ENCODE results near the gene PRPF19.

PRPF19 gene

GRCh38 chr11:60905551-60906113, 753 bp downstream of the PRPF19 start:
- no peak for DNase-seq (ENCODE audit: low read depth in 3 of 3)

GRCh38 chr11:60905047-60905446, 1.3 kb downstream of the PRPF19 start:
- DNase-seq (ENCODE audit: low read depth in 3 of 3): no peak

- no peak for DNase-seq (ENCODE audit: low read depth in 3 of 3)
Observed at GRCh38 chr11:60902625-60903024, 3.8 kb downstream of the PRPF19 start.

- DNase-seq (ENCODE audit: low read depth in 3 of 3): no peak
Observed at GRCh38 chr11:60900673-60901404, 5.5 kb downstream of the PRPF19 start.

- no peak for DNase-seq (ENCODE audit: low read depth in 3 of 3)
Observed at GRCh38 chr11:60899977-60900376, 6.4 kb downstream of the PRPF19 start.

- DNase-seq (ENCODE audit: low read depth in 3 of 3): no peak
Observed at GRCh38 chr11:60899046-60899936, 7.1 kb downstream of the PRPF19 start.

DNA sequence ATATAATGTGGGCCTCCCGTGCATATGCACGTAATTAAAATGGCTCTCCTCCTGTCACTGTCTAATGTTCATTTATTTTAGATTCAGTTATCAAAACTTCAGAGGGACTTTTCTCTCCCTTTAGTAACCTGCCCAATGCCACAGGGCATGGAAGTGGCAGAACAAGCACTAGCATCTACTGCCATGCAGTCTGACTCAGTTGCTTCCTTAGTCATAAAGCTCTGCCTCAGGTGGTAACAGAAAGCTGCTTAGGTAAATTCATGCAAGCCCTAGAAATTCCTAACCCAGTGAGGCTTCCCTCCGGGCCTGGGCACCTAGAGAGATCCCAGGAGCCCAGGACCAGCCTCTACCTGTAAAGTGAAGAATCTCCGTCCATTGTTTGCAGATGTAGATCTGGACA, 8.9 kb downstream of the PRPF19 start:
- no peak for DNase-seq (ENCODE audit: low read depth in 3 of 3)

- no peak for DNase-seq (ENCODE audit: low read depth in 3 of 3)
Observed at GRCh38 chr11:60895687-60896086, 10.7 kb downstream of the PRPF19 start.

DNA sequence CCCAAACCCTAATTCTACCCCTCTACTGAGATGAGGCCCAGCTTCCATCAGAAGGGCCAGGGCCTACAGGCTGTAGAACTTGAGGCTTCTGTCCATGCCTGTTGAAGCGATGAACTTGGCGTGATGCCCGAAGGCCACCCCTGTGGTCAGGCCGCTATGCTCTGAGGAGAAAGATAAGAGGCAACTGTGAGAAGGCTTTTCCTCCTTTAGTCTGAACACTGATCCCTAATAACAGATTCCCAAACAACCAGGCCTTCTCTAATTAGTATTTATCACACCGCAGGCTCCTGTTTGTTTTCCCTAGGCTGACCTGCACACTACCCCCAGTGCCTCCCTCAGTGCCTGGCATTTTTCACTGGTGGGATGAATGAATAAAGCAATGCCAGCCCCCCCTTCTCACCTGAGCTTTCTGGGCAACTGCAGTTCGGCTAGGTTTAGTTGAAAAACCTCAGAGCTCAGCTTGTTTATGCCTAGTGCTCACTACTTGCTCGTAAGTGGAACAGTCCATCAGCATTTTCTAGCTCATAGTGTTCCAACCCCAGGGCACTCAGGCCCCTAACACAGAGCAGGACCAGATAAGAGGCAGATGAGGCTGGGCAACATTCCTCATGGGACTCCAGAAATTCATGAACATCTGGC, 15.2 kb downstream of the PRPF19 start:
- no peak for DNase-seq (ENCODE audit: low read depth in 3 of 3)

DNA sequence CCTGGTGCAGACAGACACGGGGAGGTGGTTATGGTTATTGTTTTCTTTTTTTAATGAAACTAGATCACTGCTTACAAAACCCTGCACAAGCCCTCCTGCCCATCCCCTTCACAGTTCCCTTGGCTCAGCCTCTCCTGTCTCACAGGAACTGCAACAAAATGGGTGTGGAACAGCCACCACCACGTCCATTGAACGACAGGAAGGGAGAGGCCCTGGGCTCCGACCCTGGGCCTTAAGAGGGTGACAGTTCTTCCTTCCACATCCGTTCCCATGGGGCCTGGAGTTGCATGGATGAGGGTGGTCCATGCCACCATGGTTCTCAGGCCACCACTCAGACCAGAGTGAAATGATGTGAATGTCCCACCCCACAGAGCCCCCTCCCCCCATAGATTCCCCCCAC, 15.7 kb downstream of the PRPF19 start:
- DNase-seq (ENCODE audit: low read depth in 3 of 3): no peak

- no peak for DNase-seq (ENCODE audit: low read depth in 3 of 3)
Observed at GRCh38 chr11:60889869-60890311, 16.5 kb downstream of the PRPF19 start.

GRCh38 chr11:60887556-60887955, 18.8 kb downstream of the PRPF19 start:
- no peak for DNase-seq (ENCODE audit: low read depth in 3 of 3)

DNA sequence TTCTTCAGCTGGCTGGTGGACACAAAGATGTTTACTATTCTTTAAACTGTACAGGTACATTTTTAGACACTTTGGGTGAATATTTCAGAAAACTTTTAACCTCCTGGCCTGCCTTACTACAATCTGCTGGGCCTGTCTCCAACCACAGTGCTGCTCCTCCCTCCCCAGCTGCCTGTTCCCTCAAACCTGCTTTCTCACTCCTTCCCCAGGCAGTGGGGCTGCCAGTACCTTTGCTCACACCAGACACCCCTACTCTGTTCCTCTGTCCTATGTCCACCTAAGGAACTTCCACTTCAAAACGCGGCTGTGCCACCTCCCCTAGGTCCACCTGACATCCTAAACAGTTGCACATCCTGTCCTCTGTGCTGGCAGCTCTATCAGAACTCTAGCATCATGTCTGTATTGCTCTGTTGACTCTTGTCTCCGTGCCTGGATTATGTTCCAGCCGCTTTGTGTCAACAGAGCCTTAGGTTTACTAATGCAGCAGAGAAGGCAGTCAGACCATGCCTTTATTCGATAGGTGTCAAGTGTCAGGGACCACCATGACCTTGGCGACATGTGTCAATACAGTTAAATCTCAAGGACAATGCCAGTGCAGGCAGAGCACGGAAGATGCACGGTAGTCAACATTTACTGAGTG, 25.6 kb downstream of the PRPF19 start:
- no peak for DNase-seq (ENCODE audit: low read depth in 3 of 3)

- DNase-seq (ENCODE audit: low read depth in 3 of 3): no peak
Observed at GRCh38 chr11:60879971-60880588, 26.3 kb downstream of the PRPF19 start.

DNA sequence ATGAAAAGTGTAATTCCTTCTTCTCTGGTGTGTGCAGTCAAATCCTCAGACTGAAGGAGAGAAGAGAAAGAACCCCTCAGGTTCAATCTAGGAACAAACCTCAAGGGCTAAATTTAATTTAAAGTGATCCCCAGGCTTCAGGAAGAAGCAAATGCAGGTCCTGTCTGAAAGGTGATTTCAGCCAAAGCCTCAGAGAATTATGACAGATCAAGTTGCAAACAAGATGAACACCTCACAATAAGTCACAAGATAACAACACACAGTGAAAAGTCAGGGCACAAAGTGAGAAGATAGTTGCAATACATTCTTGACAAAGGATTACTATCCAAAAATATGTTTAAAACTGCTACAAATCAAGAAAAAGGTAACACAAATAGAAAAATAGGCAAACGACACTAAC, 27.3 kb downstream of the PRPF19 start:
- no peak for DNase-seq (ENCODE audit: low read depth in 3 of 3)

GRCh38 chr11:60878245-60879101, 27.9 kb downstream of the PRPF19 start:
- DNase-seq (ENCODE audit: low read depth in 3 of 3): no peak

- DNase-seq (ENCODE audit: low read depth in 3 of 3): no peak
Observed at GRCh38 chr11:60876168-60876485, 30.3 kb downstream of the PRPF19 start.

DNA sequence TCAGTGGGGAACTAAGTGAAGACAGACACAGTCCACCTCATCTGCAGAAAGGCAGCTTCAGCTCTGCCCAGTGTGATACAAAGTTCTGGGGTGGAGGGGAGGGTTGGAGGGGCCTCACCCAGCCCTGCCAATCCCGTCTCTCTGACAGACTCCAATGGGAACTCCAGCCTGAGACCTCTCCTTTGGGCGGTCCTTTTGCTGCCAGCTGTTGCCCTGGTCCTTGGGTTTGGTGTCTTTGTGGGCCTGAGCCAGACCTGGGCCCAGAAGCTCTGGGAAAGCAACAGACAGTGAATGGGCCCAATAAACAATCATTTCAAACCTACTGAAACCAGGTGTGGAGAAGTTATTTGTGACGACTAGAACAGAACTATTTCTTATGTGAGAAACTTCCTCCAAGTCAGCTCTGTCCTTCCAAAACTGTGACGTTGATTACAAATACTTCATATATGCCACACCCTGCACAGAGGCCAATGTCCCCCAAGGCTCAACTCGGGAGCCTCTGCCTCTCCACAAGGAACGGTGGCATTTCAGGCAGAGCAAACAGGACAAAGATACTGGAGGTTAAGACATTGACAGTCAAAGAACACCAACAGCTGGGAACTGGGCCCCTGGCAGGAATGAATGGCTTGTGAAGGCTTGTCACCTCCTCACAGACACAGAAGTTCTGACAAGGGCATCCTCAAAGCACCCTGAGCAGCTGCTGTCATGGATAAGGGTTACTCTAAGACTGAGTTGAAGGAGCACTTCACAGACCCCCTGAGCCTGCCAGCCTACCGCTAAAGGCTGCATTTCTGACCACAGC, 30.8 kb downstream of the PRPF19 start:
- no peak for DNase-seq (ENCODE audit: low read depth in 3 of 3)
